ENCODE results near the gene SEC31A.

SEC31A gene

DNA sequence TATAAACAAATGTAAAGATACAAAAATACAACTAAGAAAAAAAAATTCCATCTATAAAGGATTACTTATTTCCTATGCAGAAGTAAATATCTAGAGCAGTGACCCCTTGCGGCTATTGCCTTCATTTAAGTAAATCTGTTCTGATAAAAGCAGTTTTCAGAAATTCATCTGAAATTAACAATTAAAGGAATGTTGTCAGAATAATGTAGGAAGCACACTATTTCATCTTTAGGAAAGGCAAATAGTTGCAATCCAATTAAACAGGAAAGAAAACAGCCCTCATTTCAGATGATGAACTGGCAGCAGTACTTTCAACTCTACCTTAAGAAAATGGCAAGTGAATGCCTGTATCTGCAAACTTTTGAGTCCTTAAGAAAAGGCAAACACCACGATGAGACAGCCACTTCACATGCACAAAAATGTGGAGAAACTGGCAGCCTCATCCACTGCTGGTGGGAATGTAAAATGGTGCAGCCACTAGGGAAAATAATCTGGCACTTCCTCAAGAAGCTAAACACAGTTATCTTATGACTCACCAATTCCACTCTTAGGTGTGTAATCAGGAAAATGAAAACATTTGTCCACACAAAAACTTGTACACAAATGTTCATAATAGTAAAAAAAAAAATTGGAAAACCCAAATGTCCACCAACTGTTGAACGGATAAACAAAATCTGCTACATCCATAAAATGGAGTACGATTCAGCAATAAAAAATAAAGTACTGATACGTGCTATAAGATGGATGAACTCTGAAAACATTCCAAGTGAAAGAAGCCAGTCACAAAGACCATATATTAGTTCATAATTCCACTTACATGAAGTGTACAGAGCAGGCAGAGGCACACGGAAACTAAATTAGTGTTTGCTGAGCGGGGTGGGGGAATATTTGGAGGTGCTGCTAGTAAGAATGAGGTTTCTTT is 7.6 kb upstream of the SEC31A start:
- Histone ChIP-seq H3K9me3 (replicated peaks in 1 of 11) (no peaks in the 10 kb centered on the region), H3K4me1 (peaks cover 22 to 49% (median 36%) of the 10 kb centered on the region in 10 experiments), H3K9ac (peak overlapping the region; percentile 81 to 91 (median 88)), H3K4me3 (peak overlapping the region; percentile 65 to 83 (median 74)), H3K27me3 (no peaks in the 10 kb centered on the region), H3K36me3 (peaks cover 36 to 44% (median 41%) of the 10 kb centered on the region in 11 experiments), H3K27ac (peak overlapping the region; percentile 85 to 95 (median 92); a peak in 20 of 22 replicates), H3K4me2 (peak overlapping the region; percentile 74 to 97 (median 87)), H4K20me1 (peaks cover 9 to 54% (median 37%) of the 10 kb centered on the region in 11 experiments; a peak in 19 of 22 replicates)
- no peak for TF ChIP-seq Cebpa-rat (IDR thresholded peaks at IDR 0.05)

DNA sequence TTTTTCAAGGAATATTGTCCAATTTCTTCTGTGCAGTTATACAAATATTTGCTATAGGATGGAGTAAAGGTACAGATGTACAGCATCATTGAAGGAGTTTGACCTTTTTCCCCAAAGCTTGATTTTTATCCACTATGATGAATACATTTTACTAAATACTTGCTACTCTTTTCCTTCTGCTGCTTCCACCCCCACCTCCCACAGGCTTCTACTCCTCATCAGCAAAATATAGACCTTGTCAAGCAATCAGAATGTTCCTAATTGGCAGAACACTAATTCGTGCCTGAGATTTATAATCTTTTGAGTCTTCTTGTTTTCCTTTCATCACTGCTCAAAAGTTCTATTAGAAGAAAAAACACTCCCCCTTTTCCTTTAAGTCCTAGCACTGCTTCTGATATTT is 5.8 kb upstream of the SEC31A start:
- Histone ChIP-seq H3K4me2 (peak overlapping the region in 9 of 11 experiments; percentile 66 to 97 (median 87); a peak in 11 of 22 replicates), H3K27ac (no peak overlapping the region), H3K36me3 (peaks cover 44 to 56% (median 51%) of the 10 kb centered on the region in 11 experiments), H3K4me3 (no peak overlapping the region; a peak in 1 of 20 replicates), H3K9me3 (replicated peaks in 1 of 11) (no peaks in the 10 kb centered on the region), H4K20me1 (peaks cover 9 to 60% (median 39%) of the 10 kb centered on the region in 11 experiments; a peak in 19 of 22 replicates), H3K9ac (peak overlapping the region in 1 of 11 experiments; percentile 22; a peak in 1 of 22 replicates), H3K27me3 (no peaks in the 10 kb centered on the region), H3K4me1 (peaks cover 24 to 55% (median 41%) of the 10 kb centered on the region in 10 experiments)
- no peak for TF ChIP-seq Cebpa-rat (IDR thresholded peaks at IDR 0.05)

- Histone ChIP-seq H3K27me3 (no peaks in the 10 kb centered on the region), H3K27ac (no peak overlapping the region), H3K4me2 (no peak overlapping the region)
These were observed 3.0 kb upstream of the SEC31A start for GRCh38 chr4:82893942-82894341.

DNA sequence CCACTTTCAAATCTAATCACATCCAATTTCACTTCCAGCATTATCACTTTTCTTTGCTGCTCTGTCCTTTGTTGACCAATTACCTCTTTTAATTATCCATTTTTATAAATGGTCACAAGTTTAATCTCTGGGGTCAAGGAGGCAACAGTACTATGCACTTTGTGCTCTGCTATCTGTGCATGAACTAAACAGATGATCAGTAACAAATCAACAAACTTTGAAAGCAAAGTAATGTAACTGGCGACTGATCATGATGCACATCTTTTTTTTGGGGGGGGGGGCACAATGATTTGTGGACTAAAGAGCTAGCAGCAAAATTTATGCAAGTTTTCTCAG is 1.5 kb upstream of the SEC31A start:
- Histone ChIP-seq H3K4me2 (peak overlapping the region in 9 of 11 experiments; percentile 70 to 91 (median 84); a peak in 15 of 22 replicates), H3K27ac (peak overlapping the region in 1 of 11 experiments; percentile 96; a peak in 1 of 22 replicates), H4K20me1 (peaks cover 17 to 70% (median 33%) of the 10 kb centered on the region in 11 experiments; a peak in 20 of 22 replicates), H3K27me3 (no peaks in the 10 kb centered on the region), H3K4me3 (no peak overlapping the region), H3K36me3 (peaks cover 44 to 56% (median 49%) of the 10 kb centered on the region in 11 experiments), H3K9ac (peak overlapping the region in 4 of 11 experiments; percentile 93 to 96 (median 94); a peak in 6 of 22 replicates), H3K4me1 (peaks cover 26 to 52% (median 40%) of the 10 kb centered on the region in 10 experiments), H3K9me3 (replicated peaks in 1 of 11) (no peaks in the 10 kb centered on the region)
- no peak for TF ChIP-seq Cebpa-rat (IDR thresholded peaks at IDR 0.05)

More at GRCh38 chr4:82893942-82894341, 3.0 kb upstream of the SEC31A start:
- no peak overlapping the region for H3K4me3 ChIP-seq
- no peak for TF ChIP-seq Cebpa-rat (IDR thresholded peaks at IDR 0.05)
- H4K20me1 ChIP-seq = peaks cover 16 to 70% (median 38%) of the 10 kb centered on the region in 11 experiments; a peak in 19 of 22 replicates
- no peak overlapping the region for H3K9ac ChIP-seq
- peaks cover 44 to 56% (median 51%) of the 10 kb centered on the region in 11 experiments for H3K36me3 ChIP-seq
- peaks cover 29 to 58% (median 41%) of the 10 kb centered on the region in 10 experiments for H3K4me1 ChIP-seq
- no peaks in the 10 kb centered on the region for H3K9me3 ChIP-seq (replicated peaks in 1 of 11)

GRCh38 chr4:82891707-82892466 is 934 bp upstream of the SEC31A start:
- Histone ChIP-seq H3K4me1 (peaks cover 21 to 47% (median 35%) of the 10 kb centered on the region in 10 experiments), H3K27me3 (no peaks in the 10 kb centered on the region), H3K4me3 (peak overlapping the region; percentile 68 to 92 (median 82)), H3K4me2 (peak overlapping the region; percentile 70 to 91 (median 84)), H3K27ac (peak overlapping the region; percentile 84 to 96 (median 93)), H3K9ac (peak overlapping the region; percentile 82 to 98 (median 93)), H3K36me3 (peaks cover 38 to 51% (median 44%) of the 10 kb centered on the region in 11 experiments), H3K9me3 (replicated peaks in 1 of 11) (no peaks in the 10 kb centered on the region), H4K20me1 (peaks cover 12 to 70% (median 33%) of the 10 kb centered on the region in 11 experiments; a peak in 20 of 22 replicates)
- TF ChIP-seq Cebpa-rat (IDR thresholded peaks at IDR 0.05) = no peak

GRCh38 chr4:82890528-82890900 is 439 bp downstream of the SEC31A start:
- Histone ChIP-seq H3K4me1 (peaks cover 18 to 54% (median 32%) of the 10 kb centered on the region in 10 experiments), H3K9ac (peak overlapping the region; percentile 82 to 98 (median 93)), H3K27me3 (no peaks in the 10 kb centered on the region), H3K36me3 (peaks cover 25 to 49% (median 34%) of the 10 kb centered on the region in 11 experiments), H3K9me3 (replicated peaks in 1 of 11) (no peaks in the 10 kb centered on the region), H3K4me2 (peak overlapping the region; percentile 66 to 93 (median 88)), H3K27ac (peak overlapping the region; percentile 84 to 96 (median 93)), H4K20me1 (peaks cover 8 to 71% (median 40%) of the 10 kb centered on the region in 11 experiments; a peak in 17 of 22 replicates), H3K4me3 (peak overlapping the region; percentile 68 to 92 (median 82))
- TF ChIP-seq Cebpa-rat (IDR thresholded peaks at IDR 0.05) = no peak

- peaks cover 16 to 44% (median 25%) of the 10 kb centered on the region in 11 experiments for H3K36me3 ChIP-seq
- TF ChIP-seq Cebpa-rat (IDR thresholded peaks at IDR 0.05) = no peak
These were observed 1.7 kb downstream of the SEC31A start for GRCh38 chr4:82889287-82889686.

More at GRCh38 chr4:82889287-82889686, 1.7 kb downstream of the SEC31A start:
- H3K9me3 ChIP-seq (replicated peaks in 1 of 11) = no peaks in the 10 kb centered on the region
- H3K4me2 ChIP-seq = peak overlapping the region; percentile 66 to 93 (median 88)
- no peaks in the 10 kb centered on the region for H3K27me3 ChIP-seq
- H3K4me1 ChIP-seq = peaks cover 18 to 56% (median 32%) of the 10 kb centered on the region in 10 experiments
- peak overlapping the region in 6 of 11 experiments; percentile 84 to 96 (median 94); a peak in 10 of 22 replicates for H3K27ac ChIP-seq
- H4K20me1 ChIP-seq = peaks cover 5 to 75% (median 52%) of the 10 kb centered on the region in 11 experiments; a peak in 16 of 22 replicates
- H3K9ac ChIP-seq = peak overlapping the region; percentile 82 to 98 (median 93); a peak in 21 of 22 replicates
- peak overlapping the region; percentile 68 to 92 (median 82) for H3K4me3 ChIP-seq
